ENCODE data around the gene IL11RA.
A peak's percentile ranks its signal among the peaks of the same experiment; 100 is the strongest.

Gene IL11RA

DNA sequence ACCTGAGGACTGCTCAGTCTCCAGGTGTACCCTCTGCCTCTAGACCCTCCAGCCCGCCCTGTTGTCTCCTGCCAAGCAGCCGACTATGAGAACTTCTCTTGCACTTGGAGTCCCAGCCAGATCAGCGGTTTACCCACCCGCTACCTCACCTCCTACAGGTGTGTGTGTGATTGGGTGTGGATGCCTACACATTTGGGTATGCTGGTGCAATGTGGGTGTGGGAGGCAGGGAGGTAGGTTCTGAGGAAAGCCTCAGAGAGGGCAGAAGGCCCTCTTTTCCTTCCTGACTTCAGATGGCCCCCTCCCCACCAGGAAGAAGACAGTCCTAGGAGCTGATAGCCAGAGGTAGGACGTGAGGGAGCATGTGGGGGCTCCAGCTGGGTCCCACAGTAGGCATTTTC lies 5.0 kb downstream of the IL11RA start:
- Histone ChIP-seq H3K27ac (ENCODE audit: poor library complexity, severe bottlenecking) (no peak overlapping the region), H3K36me3 (ENCODE audit: low read depth) (no peaks in the 10 kb centered on the region), H3K4me3 (ENCODE audit: severe bottlenecking) (no peak overlapping the region), H3K27me3 (ENCODE audit: insufficient read depth, poor library complexity, severe bottlenecking) (no peaks in the 10 kb centered on the region), H3K9me3 (ENCODE audit: severe bottlenecking) (no peaks in the 10 kb centered on the region), H3K4me1 (ENCODE audit: insufficient read depth, poor library complexity, severe bottlenecking) (no peaks in the 10 kb centered on the region)
- ATAC-seq (ENCODE audit: low read depth) = no peak
- TF ChIP-seq, protein P1, sequence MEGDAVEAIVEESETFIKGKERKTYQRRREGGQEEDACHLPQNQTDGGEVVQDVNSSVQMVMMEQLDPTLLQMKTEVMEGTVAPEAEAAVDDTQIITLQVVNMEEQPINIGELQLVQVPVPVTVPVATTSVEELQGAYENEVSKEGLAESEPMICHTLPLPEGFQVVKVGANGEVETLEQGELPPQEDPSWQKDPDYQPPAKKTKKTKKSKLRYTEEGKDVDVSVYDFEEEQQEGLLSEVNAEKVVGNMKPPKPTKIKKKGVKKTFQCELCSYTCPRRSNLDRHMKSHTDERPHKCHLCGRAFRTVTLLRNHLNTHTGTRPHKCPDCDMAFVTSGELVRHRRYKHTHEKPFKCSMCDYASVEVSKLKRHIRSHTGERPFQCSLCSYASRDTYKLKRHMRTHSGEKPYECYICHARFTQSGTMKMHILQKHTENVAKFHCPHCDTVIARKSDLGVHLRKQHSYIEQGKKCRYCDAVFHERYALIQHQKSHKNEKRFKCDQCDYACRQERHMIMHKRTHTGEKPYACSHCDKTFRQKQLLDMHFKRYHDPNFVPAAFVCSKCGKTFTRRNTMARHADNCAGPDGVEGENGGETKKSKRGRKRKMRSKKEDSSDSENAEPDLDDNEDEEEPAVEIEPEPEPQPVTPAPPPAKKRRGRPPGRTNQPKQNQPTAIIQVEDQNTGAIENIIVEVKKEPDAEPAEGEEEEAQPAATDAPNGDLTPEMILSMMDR (IDR thresholded peaks at IDR 0.05; ENCODE audit: poor library complexity, severe bottlenecking) = no peak
- DNase-seq (ENCODE audit: low spot score) = no peak

- no peak overlapping the region for H3K27ac ChIP-seq (ENCODE audit: poor library complexity, severe bottlenecking)
- TF ChIP-seq, protein P1 (IDR thresholded peaks at IDR 0.05; ENCODE audit: poor library complexity, severe bottlenecking) = no peak
- ATAC-seq (ENCODE audit: low read depth) (no peak), DNase-seq (ENCODE audit: low spot score) (no peak)
- H3K9me3 ChIP-seq (ENCODE audit: severe bottlenecking) = no peaks in the 10 kb centered on the region
- H3K27me3 ChIP-seq (ENCODE audit: insufficient read depth, poor library complexity, severe bottlenecking) = no peaks in the 10 kb centered on the region
- peaks cover 7% of the 10 kb centered on the region for H3K4me1 ChIP-seq (ENCODE audit: insufficient read depth, poor library complexity, severe bottlenecking)
- no peak overlapping the region for H3K4me3 ChIP-seq (ENCODE audit: severe bottlenecking)
- H3K36me3 ChIP-seq (ENCODE audit: low read depth) = no peaks in the 10 kb centered on the region
Observed at GRCh38 chr9:34658461-34658860, 6.5 kb downstream of the IL11RA start.

DNA sequence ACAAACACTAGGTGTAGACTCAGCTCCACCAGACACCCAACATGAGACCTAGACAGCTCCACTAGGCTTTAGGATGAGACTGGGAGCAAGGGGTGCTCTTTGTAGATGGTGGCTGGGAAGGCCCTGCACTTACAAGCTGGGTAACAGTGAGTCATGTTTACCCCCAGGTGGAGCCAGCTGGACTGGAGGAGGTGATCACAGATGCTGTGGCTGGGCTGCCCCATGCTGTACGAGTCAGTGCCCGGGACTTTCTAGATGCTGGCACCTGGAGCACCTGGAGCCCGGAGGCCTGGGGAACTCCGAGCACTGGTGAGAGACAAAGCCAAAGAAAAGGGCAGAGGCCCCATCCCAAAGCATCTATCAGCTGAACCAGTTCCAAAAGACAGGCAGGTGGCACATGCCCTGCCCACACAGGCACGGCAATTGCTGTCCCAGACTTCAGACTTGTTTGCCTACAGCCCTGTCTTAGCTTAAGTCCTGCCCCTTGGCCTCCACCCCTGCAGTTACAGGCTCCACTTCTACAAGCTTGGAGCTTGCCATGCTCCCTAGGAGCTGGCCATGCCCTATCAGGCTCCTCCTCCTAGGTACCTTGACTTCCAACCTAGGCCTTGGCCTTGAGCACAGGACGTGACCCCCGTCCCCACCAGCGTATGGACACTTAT lies 7.7 kb downstream of the IL11RA start:
- H3K27me3 ChIP-seq (ENCODE audit: insufficient read depth, poor library complexity, severe bottlenecking) = no peaks in the 10 kb centered on the region
- no peaks in the 10 kb centered on the region for H3K36me3 ChIP-seq (ENCODE audit: low read depth)
- H3K9me3 ChIP-seq (ENCODE audit: severe bottlenecking) = no peaks in the 10 kb centered on the region
- ATAC-seq (ENCODE audit: low read depth) (peak; percentile 49; the same call in 2 of the 3 replicates), DNase-seq (ENCODE audit: low spot score) (no peak)
- no peak overlapping the region for H3K27ac ChIP-seq (ENCODE audit: poor library complexity, severe bottlenecking)
- H3K4me1 ChIP-seq (ENCODE audit: insufficient read depth, poor library complexity, severe bottlenecking) = peaks cover 10% of the 10 kb centered on the region
- TF ChIP-seq, protein P1 (IDR thresholded peaks at IDR 0.05; ENCODE audit: poor library complexity, severe bottlenecking) = no peak
- no peak overlapping the region for H3K4me3 ChIP-seq (ENCODE audit: severe bottlenecking)

- ATAC-seq (ENCODE audit: low read depth) (no peak), DNase-seq (ENCODE audit: low spot score) (no peak)
- H3K27ac ChIP-seq (ENCODE audit: poor library complexity, severe bottlenecking) = peak within 1 kb of the TSS; percentile 22
- peaks cover 10% of the 10 kb centered on the region for H3K4me1 ChIP-seq (ENCODE audit: insufficient read depth, poor library complexity, severe bottlenecking)
- H3K36me3 ChIP-seq (ENCODE audit: low read depth) = no peaks in the 10 kb centered on the region
- no peaks in the 10 kb centered on the region for H3K9me3 ChIP-seq (ENCODE audit: severe bottlenecking)
- H3K27me3 ChIP-seq (ENCODE audit: insufficient read depth, poor library complexity, severe bottlenecking) = no peaks in the 10 kb centered on the region
- TF ChIP-seq, protein P1 (IDR thresholded peaks at IDR 0.05; ENCODE audit: poor library complexity, severe bottlenecking) = no peak
- H3K4me3 ChIP-seq (ENCODE audit: severe bottlenecking) = no peak within 1 kb of the TSS
Observed at GRCh38 chr9:34662526-34663302, 10.7 kb downstream of the IL11RA start, which contains the start of gene CCL27. Gene CCL27, minus strand, starts transcription at chr9:34662657. Its CDS starts 24 bp downstream, at chr9:34662633.

DNA sequence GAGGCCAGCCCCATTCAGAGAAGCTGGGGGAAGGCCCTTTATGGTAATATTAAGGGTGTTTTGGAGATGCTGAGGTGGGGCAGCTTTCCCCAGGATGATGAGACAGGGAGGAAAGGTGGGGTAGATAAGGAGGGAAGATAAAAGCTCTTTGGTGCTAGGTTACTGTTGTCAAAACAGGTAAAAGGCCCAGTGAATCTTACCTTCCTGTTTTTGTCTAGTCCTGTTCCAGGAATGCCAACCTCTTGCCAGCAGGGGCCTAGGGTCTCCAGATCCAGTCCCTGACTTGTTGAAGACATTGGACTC lies 11.3 kb downstream of the IL11RA start:
- Histone ChIP-seq H3K27me3 (ENCODE audit: insufficient read depth, poor library complexity, severe bottlenecking) (no peaks in the 10 kb centered on the region), H3K9me3 (ENCODE audit: severe bottlenecking) (no peaks in the 10 kb centered on the region), H3K36me3 (ENCODE audit: low read depth) (no peaks in the 10 kb centered on the region), H3K4me1 (ENCODE audit: insufficient read depth, poor library complexity, severe bottlenecking) (peaks cover 10% of the 10 kb centered on the region), H3K4me3 (ENCODE audit: severe bottlenecking) (no peak overlapping the region), H3K27ac (ENCODE audit: poor library complexity, severe bottlenecking) (peak overlapping the region; percentile 22)
- ATAC-seq (ENCODE audit: low read depth) = no peak
- TF ChIP-seq, protein P1 (IDR thresholded peaks at IDR 0.05; ENCODE audit: poor library complexity, severe bottlenecking) = no peak
- no peak for DNase-seq (ENCODE audit: low spot score)

Measured in RWPE2 (cell line).